Measurements from ENCODE around the gene RSAD2.
"Not testable (repeated sequence)": the region's sequence is repeated elsewhere in the genome, so short reads cannot be mapped to it uniquely, and the experiment has no call there.

RSAD2 gene

GRCh38 chr2:6852195-6852594, 25.4 kb upstream of the RSAD2 start:
- TF ChIP-seq ZNF274 (IDR thresholded peaks at IDR 0.05; ENCODE audit: low read depth, low read length) = no peak
- no peak overlapping the region for H3K4me3 ChIP-seq (ENCODE audit: low read length)

- no peak overlapping the region for H3K4me3 ChIP-seq (ENCODE audit: low read length)
- no peak for TF ChIP-seq ZNF274 (IDR thresholded peaks at IDR 0.05; ENCODE audit: low read depth, low read length)
Observed at GRCh38 chr2:6854416-6854815, 23.2 kb upstream of the RSAD2 start.

GRCh38 chr2:6855860-6856547, 21.6 kb upstream of the RSAD2 start:
- no peak for TF ChIP-seq ZNF274 (IDR thresholded peaks at IDR 0.05; ENCODE audit: low read depth, low read length)
- H3K4me3 ChIP-seq (ENCODE audit: low read length) = no peak overlapping the region

- TF ChIP-seq ZNF274 (IDR thresholded peaks at IDR 0.05; ENCODE audit: low read depth, low read length) = no peak
- no peak overlapping the region for H3K4me3 ChIP-seq (ENCODE audit: low read length)
Observed at GRCh38 chr2:6856548-6856920, 21.0 kb upstream of the RSAD2 start.

- H3K4me3 ChIP-seq (ENCODE audit: low read length) = not testable (repeated sequence)
Observed at GRCh38 chr2:6858466-6859027, 19.0 kb upstream of the RSAD2 start.

- H3K4me3 ChIP-seq (ENCODE audit: low read length) = no peak overlapping the region
- no peak for TF ChIP-seq ZNF274 (IDR thresholded peaks at IDR 0.05; ENCODE audit: low read depth, low read length)
Observed at GRCh38 chr2:6860296-6860695, 17.3 kb upstream of the RSAD2 start.

- no peak overlapping the region; the same call in 1 of the 2 replicates for H3K4me3 ChIP-seq (ENCODE audit: low read length)
- TF ChIP-seq ZNF274 (IDR thresholded peaks at IDR 0.05; ENCODE audit: low read depth, low read length) = no peak
Observed at GRCh38 chr2:6863792-6864191, 13.8 kb upstream of the RSAD2 start.

GRCh38 chr2:6864231-6864754, 13.3 kb upstream of the RSAD2 start:
- peak overlapping the region; percentile 82; the same call in 1 of the 2 replicates for H3K4me3 ChIP-seq (ENCODE audit: low read length)
- TF ChIP-seq ZNF274 (IDR thresholded peaks at IDR 0.05; ENCODE audit: low read depth, low read length) = no peak

GRCh38 chr2:6864923-6865345, 12.6 kb upstream of the RSAD2 start:
- peak overlapping the region; percentile 82; the same call in 1 of the 2 replicates for H3K4me3 ChIP-seq (ENCODE audit: low read length)
- no peak for TF ChIP-seq ZNF274 (IDR thresholded peaks at IDR 0.05; ENCODE audit: low read depth, low read length)

- TF ChIP-seq ZNF274 (IDR thresholded peaks at IDR 0.05; ENCODE audit: low read depth, low read length) = no peak
Observed at GRCh38 chr2:6865346-6866274, 12.0 kb upstream of the RSAD2 start, which contains the start of gene CMPK2. Gene CMPK2 (minus strand): TSS chr2:6865907. CDS start chr2:6865696, 211 bp downstream.

GRCh38 chr2:6866275-6866671, 11.3 kb upstream of the RSAD2 start:
- TF ChIP-seq ZNF274 (IDR thresholded peaks at IDR 0.05; ENCODE audit: low read depth, low read length) = no peak
- H3K4me3 ChIP-seq (ENCODE audit: low read length) = peak overlapping the region; percentile 82; the same call in 1 of the 2 replicates

More at GRCh38 chr2:6865346-6866274, 12.0 kb upstream of the RSAD2 start, which contains the start of gene CMPK2:
- peak within 1 kb of the TSS; percentile 82; the same call in 1 of the 2 replicates for H3K4me3 ChIP-seq (ENCODE audit: low read length)

- no peak overlapping the region for H3K4me3 ChIP-seq (ENCODE audit: low read length)
- no peak for TF ChIP-seq ZNF274 (IDR thresholded peaks at IDR 0.05; ENCODE audit: low read depth, low read length)
Observed at GRCh38 chr2:6866982-6867381, 10.6 kb upstream of the RSAD2 start.

- no peak for TF ChIP-seq ZNF274 (IDR thresholded peaks at IDR 0.05; ENCODE audit: low read depth, low read length)
- H3K4me3 ChIP-seq (ENCODE audit: low read length) = no peak overlapping the region
Observed at GRCh38 chr2:6872394-6872793, 5.2 kb upstream of the RSAD2 start.

- no peak for TF ChIP-seq ZNF274 (IDR thresholded peaks at IDR 0.05; ENCODE audit: low read depth, low read length)
Observed at GRCh38 chr2:6874032-6874431, 3.5 kb upstream of the RSAD2 start.

More at GRCh38 chr2:6874032-6874431, 3.5 kb upstream of the RSAD2 start:
- no peak overlapping the region for H3K4me3 ChIP-seq (ENCODE audit: low read length)
